ENCODE data around the gene PTPRT.

The PTPRT gene

GRCh38 chr20:42595625-42596024 lies 594.1 kb downstream of the PTPRT start:
- no peak for DNase-seq

DNA sequence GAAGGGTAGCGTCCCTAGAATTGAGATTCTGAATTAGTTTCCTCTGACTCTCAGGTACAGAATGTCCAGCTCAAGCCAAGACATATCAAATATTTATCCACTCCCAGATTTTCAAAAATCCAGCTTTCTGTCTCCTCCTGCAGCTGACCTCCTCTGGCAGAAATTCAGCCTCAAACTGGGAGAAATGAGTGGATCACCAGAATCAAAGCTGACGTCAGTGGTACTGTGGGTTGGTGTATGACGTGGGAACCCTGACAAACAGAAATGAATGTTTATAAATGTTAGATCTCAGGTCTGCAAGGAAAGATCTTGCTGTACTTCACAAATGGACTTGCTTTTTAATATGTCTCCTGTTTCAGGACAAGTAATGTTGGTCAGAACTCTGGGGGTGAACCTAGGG lies 595.0 kb downstream of the PTPRT start:
- DNase-seq, result no peak

GRCh38 chr20:42594011-42594410 lies 595.7 kb downstream of the PTPRT start:
- DNase-seq, result no peak

DNA sequence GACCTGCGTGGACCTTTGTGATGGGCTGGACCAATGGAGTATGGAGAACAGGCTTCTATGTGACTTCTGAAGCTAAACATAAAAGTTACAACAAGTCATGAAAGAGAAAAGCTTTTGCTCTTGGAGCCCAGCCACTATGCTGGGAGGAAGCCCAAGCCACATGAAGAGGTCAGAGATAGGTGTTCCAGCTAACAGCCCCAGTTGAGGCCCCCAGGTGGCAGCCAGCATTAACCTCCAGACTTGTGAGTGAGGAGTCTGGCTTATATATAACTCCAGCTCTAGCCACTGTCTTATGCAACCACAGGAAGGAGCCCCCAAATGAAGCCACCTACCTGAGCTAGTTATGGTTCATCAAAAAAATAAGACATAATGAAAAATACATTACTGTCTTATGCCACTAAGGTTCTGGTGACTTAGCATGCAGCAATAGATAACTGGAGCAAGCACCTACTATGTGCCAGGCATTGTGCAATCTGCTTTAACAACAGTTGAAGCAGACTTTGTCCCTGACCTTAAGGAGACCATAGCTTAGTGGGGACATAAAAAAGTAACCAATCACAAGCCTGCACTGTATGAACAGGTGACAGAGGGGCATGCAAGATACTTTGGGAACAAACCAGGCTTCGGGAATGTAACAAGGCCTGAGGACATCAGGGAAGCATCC lies 599.6 kb downstream of the PTPRT start:
- DNase-seq, result no peak

GRCh38 chr20:42588847-42589246 lies 600.9 kb downstream of the PTPRT start:
- DNase-seq, result no peak

DNA sequence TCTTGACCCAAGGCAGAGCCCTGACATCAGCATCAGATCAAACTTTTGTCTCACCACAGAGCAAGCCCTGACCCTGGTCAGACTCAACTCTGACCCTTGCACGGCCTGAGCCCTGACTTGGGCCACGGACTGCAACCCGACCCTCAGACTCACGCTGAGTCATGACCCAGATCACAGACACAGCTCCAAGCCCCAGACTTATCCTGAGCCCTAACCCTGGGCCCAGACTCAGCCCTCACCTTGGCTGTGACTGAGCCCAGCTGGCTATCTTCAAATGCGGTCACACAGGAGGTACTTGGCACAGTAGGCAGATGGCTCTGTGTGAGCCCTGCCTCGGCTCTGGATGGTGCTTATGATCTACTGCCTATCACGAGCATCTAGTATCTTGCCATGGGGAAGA lies 602.3 kb downstream of the PTPRT start:
- DNase-seq, result no peak

GRCh38 chr20:42581311-42581710 lies 608.4 kb downstream of the PTPRT start:
- DNase-seq, result no peak

- DNase-seq, result no peak
These were observed 613.5 kb downstream of the PTPRT start for GRCh38 chr20:42576167-42576566.

DNA sequence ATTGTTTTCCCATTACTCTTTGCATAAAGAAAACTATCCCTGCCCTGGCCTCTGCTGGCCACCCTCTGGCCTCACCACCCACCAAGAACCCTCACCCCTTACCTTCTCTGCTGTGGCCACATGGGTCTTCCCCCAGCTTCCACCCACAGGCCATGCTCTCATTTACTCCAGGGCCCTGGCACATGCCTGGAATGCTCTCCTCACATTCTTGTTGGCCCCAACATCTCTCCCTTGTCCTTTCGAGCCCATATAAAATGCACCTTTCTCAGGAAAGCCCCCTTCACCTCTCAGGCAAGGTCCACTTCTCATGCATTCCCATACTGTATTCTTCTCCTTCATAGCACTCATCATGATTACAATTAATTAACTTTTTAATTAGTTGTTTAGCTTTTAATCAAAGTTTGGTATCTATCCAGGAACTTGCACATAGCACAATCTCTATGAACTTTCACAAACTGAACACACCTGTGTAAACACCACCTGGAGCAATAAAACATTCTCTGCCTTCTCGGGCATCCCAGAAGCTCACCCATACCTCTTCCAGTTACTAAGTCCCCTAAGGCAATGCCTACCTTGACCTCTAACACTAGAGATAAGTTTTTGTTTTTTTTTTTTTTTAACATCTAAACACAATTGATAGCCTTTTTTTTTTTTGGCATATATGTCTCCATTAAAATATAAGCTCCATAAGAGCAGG lies 617.2 kb downstream of the PTPRT start:
- no peak for DNase-seq

DNA sequence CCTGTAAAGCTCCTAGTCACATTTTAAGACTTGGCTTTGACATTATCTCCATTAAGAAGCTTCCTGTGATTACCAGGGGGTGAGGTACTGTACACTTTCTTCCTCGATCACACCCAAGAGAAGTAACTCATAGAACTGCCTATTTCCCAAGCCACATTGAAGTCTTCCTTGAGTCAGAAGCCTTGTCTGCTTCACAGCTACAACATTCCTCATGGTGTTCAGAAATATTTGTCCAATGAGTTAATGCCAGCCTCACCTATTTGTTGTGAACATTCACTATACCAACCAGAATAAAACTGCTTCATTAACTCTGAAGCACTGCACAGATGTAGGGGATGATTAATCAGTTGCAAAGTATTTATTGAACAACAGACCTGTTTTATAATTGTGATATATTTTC lies 622.3 kb downstream of the PTPRT start:
- no peak for DNase-seq

DNA sequence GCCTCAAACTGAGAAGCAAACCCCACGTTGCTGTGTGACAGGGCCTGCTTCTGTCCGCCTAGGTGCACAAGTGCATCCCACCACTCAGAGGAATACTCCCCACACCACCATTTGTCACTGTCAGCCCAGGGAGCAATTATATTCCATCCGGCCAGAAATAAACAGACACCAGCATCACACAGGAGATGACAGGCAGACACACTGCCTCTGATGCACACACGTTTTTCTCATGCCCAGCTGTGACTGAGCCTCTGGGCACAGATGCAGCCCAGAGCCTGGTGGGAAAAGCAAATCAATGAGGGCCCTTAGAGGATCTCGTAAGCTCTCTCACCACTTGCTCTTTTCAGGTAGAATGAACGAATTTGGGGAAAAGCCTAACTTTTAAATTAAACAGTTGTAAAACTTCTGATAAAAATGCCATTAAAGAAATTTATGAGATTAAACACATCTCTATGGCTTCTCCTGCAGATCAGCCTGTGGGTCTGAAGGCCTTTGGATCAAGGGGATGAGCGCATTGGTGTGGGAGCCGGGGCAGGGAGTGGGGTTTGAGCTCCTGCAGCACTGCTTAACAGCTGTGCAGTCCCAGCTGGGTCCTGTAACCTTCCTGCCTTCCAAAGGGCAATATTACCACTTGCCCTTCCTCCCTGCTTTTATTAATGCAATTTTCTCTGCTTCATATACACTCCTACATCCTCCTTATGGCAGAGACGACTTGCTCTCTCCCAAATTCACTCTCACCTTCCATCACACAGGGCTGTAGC lies 624.3 kb downstream of the PTPRT start:
- no peak for DNase-seq

GRCh38 chr20:42559665-42560064 lies 630.0 kb downstream of the PTPRT start:
- DNase-seq, result no peak

GRCh38 chr20:42556575-42556974 lies 633.1 kb downstream of the PTPRT start:
- no peak for DNase-seq

DNA sequence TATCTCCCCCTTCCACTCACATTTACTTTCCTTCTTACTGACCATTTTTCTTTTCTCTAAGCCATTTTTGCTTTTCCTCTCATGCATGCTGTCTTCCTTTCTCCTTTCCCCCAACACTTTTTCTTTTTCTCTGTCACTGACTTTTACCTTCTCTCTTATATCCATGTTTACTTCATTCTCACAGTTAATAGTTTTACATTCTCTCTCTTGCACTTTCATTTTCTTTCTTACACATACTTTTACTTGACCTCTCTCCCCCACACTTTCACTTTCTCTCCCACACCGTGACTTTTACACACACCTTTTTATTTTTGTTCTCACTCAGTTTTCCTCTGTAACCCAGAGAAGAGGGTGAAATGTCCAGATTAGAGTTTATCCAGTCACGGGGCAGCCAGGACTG lies 636.3 kb downstream of the PTPRT start:
- no peak for DNase-seq

- no peak for DNase-seq
These were observed 640.2 kb downstream of the PTPRT start for GRCh38 chr20:42549496-42549895.

DNA sequence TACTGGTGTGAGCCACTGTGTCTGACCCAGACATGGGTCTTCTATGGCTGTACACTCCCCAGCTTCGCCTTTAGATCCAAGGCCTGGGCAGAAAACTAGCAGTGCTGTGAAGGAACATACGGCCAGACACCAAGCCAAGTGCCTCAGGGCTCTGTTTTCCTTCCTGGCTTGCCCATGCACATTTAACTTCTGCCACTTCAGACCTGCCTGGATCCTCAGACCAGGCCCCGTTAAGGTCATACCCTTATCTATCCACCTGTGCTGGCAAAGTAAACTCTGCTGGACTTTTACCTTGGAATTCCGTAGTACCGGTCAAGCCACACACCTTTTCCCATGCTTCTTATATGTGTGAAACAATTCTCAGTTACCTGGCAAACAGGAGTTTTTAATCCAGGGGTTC lies 644.8 kb downstream of the PTPRT start:
- no peak for DNase-seq

DNA sequence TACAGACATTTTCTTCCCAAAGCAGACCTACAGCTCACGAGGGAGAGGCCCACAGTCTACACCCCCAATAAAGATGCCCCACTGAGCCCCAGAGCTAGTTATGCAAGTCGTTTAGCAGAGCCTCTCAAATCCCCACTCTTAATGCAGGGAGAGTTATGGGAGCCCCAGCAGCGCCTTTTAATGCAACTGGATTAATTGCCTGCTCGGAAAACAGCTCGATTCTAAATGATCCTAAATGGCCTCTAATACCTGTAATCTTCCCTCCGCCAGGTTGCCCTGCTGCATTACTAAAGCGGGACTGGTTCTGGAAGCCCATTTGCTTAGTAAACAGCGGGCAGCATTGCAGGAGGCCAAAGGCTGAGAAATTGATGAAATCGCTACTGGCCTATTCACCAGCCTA lies 656.9 kb downstream of the PTPRT start:
- no peak for DNase-seq

DNA sequence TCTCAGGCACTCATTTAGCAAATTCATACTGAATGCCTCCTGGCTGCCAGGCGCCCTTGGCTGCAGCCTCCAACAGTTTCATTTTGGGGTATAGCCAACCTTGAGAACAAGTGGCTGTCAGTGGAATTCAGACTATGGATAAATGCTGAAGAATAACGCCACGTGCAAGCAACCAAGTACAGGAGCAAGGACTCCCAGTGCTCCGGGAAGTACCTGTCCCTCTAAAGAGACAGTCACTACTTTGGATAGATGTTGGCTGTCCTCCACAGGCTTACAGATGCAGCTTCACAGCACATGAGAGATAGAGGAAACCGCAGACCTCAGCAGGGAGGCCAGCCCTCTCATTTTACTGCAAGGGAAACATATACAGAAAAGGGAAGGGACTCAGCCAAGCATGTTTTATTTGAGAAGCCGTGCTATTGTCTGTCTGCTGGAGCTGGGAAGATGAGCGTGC lies 658.2 kb downstream of the PTPRT start:
- DNase-seq, result no peak

DNA sequence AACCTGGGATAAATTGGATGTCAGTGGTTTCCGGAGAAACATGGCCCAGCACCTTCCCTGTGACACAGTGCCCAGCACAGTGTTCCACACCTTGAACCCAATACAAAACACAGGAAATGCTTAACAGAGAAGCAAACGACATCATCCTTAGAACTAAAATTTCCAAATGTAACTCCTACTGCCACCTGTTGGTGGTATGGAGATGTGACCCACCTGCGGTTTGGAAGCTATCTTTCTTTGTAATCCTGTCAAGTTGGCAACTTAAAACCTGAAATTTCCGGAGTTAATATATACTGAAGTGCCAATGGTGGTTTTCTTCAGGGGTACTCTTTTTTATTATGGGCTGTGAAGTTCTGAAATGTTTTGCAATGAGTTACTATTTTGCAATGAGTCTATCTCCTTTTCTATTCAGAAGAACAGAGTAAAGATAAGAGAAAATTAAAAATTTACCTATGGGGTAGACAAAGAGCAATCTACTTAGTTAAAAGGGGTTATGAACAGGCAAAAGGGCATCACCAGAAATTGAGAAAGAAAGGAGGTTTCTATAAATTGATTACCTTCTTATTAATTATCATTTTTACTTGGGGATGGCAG lies 658.8 kb downstream of the PTPRT start:
- no peak for DNase-seq

GRCh38 chr20:42530191-42530590 lies 659.5 kb downstream of the PTPRT start:
- DNase-seq, result no peak

DNA sequence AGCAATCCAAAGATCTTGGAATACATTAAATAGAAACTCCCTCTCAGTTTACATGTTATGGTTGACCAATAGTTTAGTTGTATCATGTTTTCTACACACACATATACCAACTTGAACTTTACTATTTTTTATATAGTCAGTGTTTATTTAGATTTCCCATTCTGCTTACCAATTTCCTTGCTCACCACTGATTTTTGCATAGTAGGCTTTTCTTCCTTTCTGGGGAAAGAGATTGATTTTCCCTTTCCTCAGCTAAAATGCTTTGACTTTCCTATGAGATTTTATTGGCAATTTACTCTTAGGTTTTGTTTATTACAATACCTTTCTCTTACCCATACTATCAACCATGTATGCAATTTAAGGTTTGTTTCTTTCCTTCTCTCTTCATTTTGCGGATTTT lies 665.6 kb downstream of the PTPRT start:
- DNase-seq, result no peak

GRCh38 chr20:42516692-42517091 lies 673.0 kb downstream of the PTPRT start:
- no peak for DNase-seq

GRCh38 chr20:42510686-42511085 lies 679.0 kb downstream of the PTPRT start:
- no peak for DNase-seq

DNA sequence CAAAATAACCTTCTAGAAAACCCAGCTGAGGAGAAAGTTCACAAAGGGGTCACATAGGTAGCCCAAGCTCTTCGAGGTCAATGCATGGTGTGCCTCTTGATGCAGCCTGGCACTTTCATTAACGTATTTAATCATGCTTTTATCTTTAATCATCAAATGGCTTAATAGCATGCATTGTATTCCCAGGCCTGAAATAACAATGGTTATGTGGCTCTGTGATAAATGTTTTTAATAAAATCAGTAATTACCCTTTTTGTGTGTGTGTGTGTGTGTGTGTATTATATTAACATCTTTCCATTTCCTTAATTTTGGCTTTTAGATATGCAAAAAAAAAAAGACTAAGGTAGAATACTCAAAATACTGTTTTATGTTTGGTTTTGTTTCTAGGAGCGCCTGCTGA lies 681.8 kb downstream of the PTPRT start:
- DNase-seq, result no peak
